CD4-positive, alpha-beta T cell (primary cell): ENCODE data around the gene UBL4B. TPM values are rescaled to one million over a fixed set of nuclear protein-coding genes. Genes with fewer than 3 reads are reported as not detected.

Source experiments
- ATAC-seq: fragments of 200-7000 bp; cut with Tn5 transposase; one replicate; pipeline ENCODE4 v1.10.0; 2022; ENCODE audit warnings: mild to moderate bottlenecking; ENCODE audit not compliant: poor library complexity
- CTCF ChIA-PET: fragments of 350-600 bp; sonication (Branson Sonifier 250); formaldehyde crosslinking; loops from one replicate; lab custom pipeline; 2021; ENCODE audit warnings: antibody characterized with exemption, inconsistent platforms; lab: Charles Lee
- POLR2A ChIA-PET: fragments of 350-600 bp; sonication (Branson Sonifier 250); formaldehyde crosslinking; loops from one replicate; lab custom pipeline; 2021; ENCODE audit warnings: antibody characterized with exemption, inconsistent platforms; lab: Charles Lee
- DNase-seq, 14 experiments: peaks; one replicate each; pipeline ENCODE4 v3.0.0-alpha.2; 2013 to 2020; ENCODE audit warnings: mixed read lengths in 2 of 14
- H3K27ac ChIP-seq, 2 donors: one replicate each; pipeline versions ENCODE4 v1.5.1 to v1.7.0; 2013; ENCODE audit warnings: low read length in 2 of 2, low read depth in 1 of 2, mild to moderate bottlenecking in 1 of 2
- H3K27me3 ChIP-seq, 2 experiments: 1 replicate in 1 of 2; 2 replicates in 1 of 2; pipeline versions ENCODE4 v1.6.1 to v1.7.0; 2013; ENCODE audit warnings: low read length in 2 of 2, control low read depth in 1 of 2, mild to moderate bottlenecking in 1 of 2, moderate library complexity in 1 of 2; ENCODE audit not compliant: insufficient read depth in 2 of 2, control insufficient read depth in 1 of 2
- H3K36me3 ChIP-seq: one replicate; pipeline ENCODE4 v1.6.1; 2013; ENCODE audit warnings: low read length, control low read depth; ENCODE audit not compliant: insufficient read depth
- H3K4me1 ChIP-seq: one replicate; pipeline ENCODE4 v1.6.1; 2013; ENCODE audit warnings: low read length, control low read depth; ENCODE audit not compliant: insufficient read depth
- H3K4me3 ChIP-seq: one replicate; pipeline ENCODE4 v1.5.1; 2013; ENCODE audit warnings: mild to moderate bottlenecking, low read length, moderate library complexity
- H3K9me3 ChIP-seq, 2 experiments: 1 replicate in 1 of 2; 2 replicates in 1 of 2; pipeline versions ENCODE4 v1.6.1 to v1.7.0; 2013; ENCODE audit warnings: low read length in 2 of 2, mild to moderate bottlenecking in 2 of 2, control low read depth in 1 of 2, moderate library complexity in 1 of 2; ENCODE audit not compliant: control insufficient read depth in 1 of 2, insufficient read depth in 1 of 2
- H3K27ac Mint-ChIP-seq: one replicate; pipeline ENCODE4 v1.8.0; 2020; ENCODE audit warnings: mixed read lengths
- H3K27me3 Mint-ChIP-seq: one replicate; pipeline ENCODE4 v1.8.0; 2021; ENCODE audit warnings: mixed read lengths
- H3K36me3 Mint-ChIP-seq: one replicate; pipeline ENCODE4 v1.8.0; 2021; ENCODE audit warnings: low read depth, mixed read lengths
- H3K4me1 Mint-ChIP-seq: one replicate; pipeline ENCODE4 v1.8.0; 2021; ENCODE audit warnings: low read depth, mixed read lengths
- H3K4me3 Mint-ChIP-seq: one replicate; pipeline ENCODE4 v1.8.0; 2020; ENCODE audit warnings: mild to moderate bottlenecking, mixed read lengths
- H3K9me3 Mint-ChIP-seq: one replicate; pipeline ENCODE4 v1.8.0; 2020; ENCODE audit warnings: mixed read lengths
- intact Hi-C, 2 experiments: fragments of 100-400 bp; cut with DNase I in 1 of 2; cut with micrococcal nuclease in 1 of 2; formaldehyde crosslinking; loops; one replicate each; pipeline versions ENCODE4 v1.15.1 to v1.9.0; 2023 to 2025; cut with DNase I, micrococcal nuclease
- total RNA-seq, 174 experiments: library from RNA in 2 of 174; stranded (reverse) in 2 of 174; gene quantifications; one replicate each; pipeline ENCODE4 v1.2.3 and lab custom pipeline; 2021 to 2026
- TF ChIP-seq, protein P1 (sequence below): fragments of 200-600 bp; IDR thresholded peaks from one replicate; pipeline ENCODE4 v1.8.0; 2022; ENCODE audit warnings: antibody characterized with exemption, mild to moderate bottlenecking

Gene UBL4B
- total RNA-seq, 2 experiments from 2014 or later: not detected

DNA sequence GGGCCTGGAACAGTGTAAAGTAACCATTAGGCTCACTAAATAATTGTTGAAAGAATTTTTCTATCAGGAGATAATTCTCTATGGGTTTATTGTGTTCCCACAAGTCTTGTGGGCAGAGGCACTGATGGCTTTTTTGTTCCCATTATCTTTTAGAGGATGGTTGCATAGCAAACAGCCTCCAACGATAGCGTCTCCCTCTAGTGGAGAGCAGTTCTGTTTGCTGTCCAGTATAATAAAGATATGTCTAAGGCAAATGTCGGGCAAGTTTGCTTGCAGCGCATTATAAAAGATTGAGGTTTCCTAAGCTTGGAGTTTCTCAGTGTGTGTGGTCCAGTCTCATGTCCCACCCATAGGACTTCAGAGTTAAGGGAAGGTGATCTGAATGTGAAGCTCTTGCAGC, 36.7 kb downstream of the UBL4B start:
- H3K27ac Mint-ChIP-seq: no peak overlapping the region
- no peaks in the 10 kb centered on the region for H3K9me3 Mint-ChIP-seq
- DNase-seq (no peak), ATAC-seq (no peak)
- H3K27me3 Mint-ChIP-seq: peaks cover 26% of the 10 kb centered on the region
- H3K27me3 ChIP-seq: peaks cover 52 to 73% of the 10 kb centered on the region in 2 experiments
- no peak overlapping the region for H3K4me3 Mint-ChIP-seq
- H3K4me1 ChIP-seq: peaks cover 2% of the 10 kb centered on the region
- no peaks in the 10 kb centered on the region for H3K36me3 Mint-ChIP-seq
- H3K9me3 ChIP-seq: peaks cover 0 to 9% of the 10 kb centered on the region in 2 experiments
- TF ChIP-seq, protein P1, sequence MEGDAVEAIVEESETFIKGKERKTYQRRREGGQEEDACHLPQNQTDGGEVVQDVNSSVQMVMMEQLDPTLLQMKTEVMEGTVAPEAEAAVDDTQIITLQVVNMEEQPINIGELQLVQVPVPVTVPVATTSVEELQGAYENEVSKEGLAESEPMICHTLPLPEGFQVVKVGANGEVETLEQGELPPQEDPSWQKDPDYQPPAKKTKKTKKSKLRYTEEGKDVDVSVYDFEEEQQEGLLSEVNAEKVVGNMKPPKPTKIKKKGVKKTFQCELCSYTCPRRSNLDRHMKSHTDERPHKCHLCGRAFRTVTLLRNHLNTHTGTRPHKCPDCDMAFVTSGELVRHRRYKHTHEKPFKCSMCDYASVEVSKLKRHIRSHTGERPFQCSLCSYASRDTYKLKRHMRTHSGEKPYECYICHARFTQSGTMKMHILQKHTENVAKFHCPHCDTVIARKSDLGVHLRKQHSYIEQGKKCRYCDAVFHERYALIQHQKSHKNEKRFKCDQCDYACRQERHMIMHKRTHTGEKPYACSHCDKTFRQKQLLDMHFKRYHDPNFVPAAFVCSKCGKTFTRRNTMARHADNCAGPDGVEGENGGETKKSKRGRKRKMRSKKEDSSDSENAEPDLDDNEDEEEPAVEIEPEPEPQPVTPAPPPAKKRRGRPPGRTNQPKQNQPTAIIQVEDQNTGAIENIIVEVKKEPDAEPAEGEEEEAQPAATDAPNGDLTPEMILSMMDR: no peak
- no peaks in the 10 kb centered on the region for H3K36me3 ChIP-seq
- H3K4me3 ChIP-seq: no peak overlapping the region
- no peaks in the 10 kb centered on the region for H3K4me1 Mint-ChIP-seq
- intact Hi-C loops: no loop called here
- POLR2A ChIA-PET: no interaction called here
- CTCF ChIA-PET: no interaction called here
- no peak overlapping the region for H3K27ac ChIP-seq

DNA sequence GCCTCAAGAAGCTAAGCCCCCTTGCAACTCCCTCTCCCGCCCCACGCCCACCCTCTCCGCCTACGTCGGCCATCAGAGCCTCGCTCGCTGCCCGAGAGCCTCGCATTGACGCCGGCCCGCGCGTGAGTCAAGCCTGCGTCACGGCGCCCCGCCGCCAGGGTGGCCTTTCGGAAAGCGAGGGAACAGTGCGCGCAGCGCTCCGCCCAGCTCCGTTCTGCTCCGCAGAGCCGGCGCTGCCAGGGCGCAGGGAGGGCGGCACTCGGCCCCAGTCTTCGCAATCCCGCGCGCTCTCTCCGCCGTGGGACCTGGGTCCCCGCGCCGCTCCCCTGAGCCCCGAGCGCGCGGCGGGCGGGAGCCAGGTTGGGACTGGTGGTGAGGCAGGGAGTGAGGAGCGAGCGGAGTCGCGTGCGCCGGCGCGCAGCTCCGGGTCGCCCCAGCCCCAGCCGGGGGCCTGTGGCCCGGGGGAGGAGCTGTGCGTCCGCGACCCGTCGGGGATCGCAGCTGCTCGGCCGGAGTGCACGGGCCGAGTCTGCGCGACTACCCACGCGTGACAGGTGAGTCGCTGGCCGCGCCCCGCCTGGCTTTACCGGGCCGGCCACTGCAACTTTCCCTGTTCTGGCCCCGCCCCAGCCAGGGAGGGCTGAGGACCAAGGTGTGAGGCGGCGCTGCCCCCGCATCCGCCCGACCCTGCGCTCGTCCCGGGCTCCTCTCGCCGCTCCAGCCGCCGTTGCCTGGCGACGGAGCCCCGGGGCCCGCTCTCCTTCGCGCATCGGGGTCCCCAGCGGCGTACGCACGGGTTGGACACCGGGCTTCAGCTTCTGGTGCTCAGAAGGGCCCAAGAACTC, 38.3 kb downstream of the UBL4B start, which contains the start of gene SLC6A17:
Gene SLC6A17, plus strand, starts transcription at position 165 of the 845 bp plus-strand sequence. CDS start 16,436 bp downstream, outside the sequence.
- DNase-seq: no peak
- Histone ChIP-seq H3K4me1 (peaks cover 2% of the 10 kb centered on the region), H3K9me3 (peaks cover 0 to 9% of the 10 kb centered on the region in 2 experiments), H3K27ac (no peak within 1 kb of the TSS), H3K36me3 (no peaks in the 10 kb centered on the region), H3K27me3 (peaks cover 50 to 84% of the 10 kb centered on the region in 2 experiments), H3K4me3 (no peak within 1 kb of the TSS)
- peaks cover 42% of the 10 kb centered on the region for H3K27me3 Mint-ChIP-seq
- no peak within 1 kb of the TSS for H3K4me3 Mint-ChIP-seq
- H3K27ac Mint-ChIP-seq: no peak within 1 kb of the TSS
- H3K9me3 Mint-ChIP-seq: no peaks in the 10 kb centered on the region
- no peaks in the 10 kb centered on the region for H3K4me1 Mint-ChIP-seq
- intact Hi-C loops: loop anchor here in 1 of 2 experiments (10.0 kb wide), 1 partner anchor 594 kb away; no protein-coding TSS in a partner anchor
- ATAC-seq: no peak
- ChIA-PET CTCF (no interaction called here), POLR2A (no interaction called here)
- H3K36me3 Mint-ChIP-seq: no peaks in the 10 kb centered on the region
- TF ChIP-seq, protein P1: no peak

DNA sequence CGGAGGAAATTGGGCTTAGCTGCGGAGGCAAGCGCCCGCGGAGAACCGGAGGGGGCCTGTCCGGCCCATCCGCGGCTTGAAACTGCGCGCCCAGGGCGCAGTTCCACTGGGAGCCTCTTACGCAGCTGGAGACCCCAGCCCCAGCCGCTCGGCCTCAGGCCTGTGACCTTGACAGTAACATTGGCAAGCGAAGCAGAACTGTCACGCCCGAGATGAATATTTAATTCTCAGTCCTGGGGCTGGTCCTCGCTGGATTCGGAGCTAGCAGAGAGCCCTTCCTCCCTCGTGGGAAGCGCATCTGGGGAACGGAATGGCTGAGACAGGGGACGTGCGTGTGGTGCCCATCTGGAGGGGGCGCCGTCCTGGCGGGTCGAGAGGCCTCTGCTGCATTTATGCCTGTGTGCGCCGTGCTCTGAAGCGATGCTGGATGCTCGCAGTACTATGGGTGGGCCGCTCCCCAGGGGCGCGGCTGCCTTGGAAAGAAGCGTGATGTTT, 39.0 kb downstream of the UBL4B start:
- peaks cover 0 to 13% of the 10 kb centered on the region in 2 experiments for H3K9me3 ChIP-seq
- H3K36me3 ChIP-seq: no peaks in the 10 kb centered on the region
- ATAC-seq (no peak), DNase-seq (no peak)
- H3K4me1 Mint-ChIP-seq: no peaks in the 10 kb centered on the region
- H3K27me3 Mint-ChIP-seq: peaks cover 49% of the 10 kb centered on the region
- H3K4me1 ChIP-seq: peaks cover 2% of the 10 kb centered on the region
- CTCF ChIA-PET: no interaction called here
- H3K27me3 ChIP-seq: peaks cover 51 to 84% of the 10 kb centered on the region in 2 experiments
- intact Hi-C loops: loop anchor here in 1 of 2 experiments (10.0 kb wide), 1 partner anchor 594 kb away; no protein-coding TSS in a partner anchor
- TF ChIP-seq, protein P1: no peak
- H3K4me3 Mint-ChIP-seq: no peak overlapping the region
- POLR2A ChIA-PET: no interaction called here
- H3K4me3 ChIP-seq: no peak overlapping the region
- no peak overlapping the region for H3K27ac ChIP-seq
- no peaks in the 10 kb centered on the region for H3K36me3 Mint-ChIP-seq
- H3K27ac Mint-ChIP-seq: no peak overlapping the region
- no peaks in the 10 kb centered on the region for H3K9me3 Mint-ChIP-seq
